HG02588 (cell line): ENCODE data around the gene RPRD1B.

ENCODE experiments used
- ATAC-seq: cut with Tn5 transposase; IDR thresholded peaks from one replicate; pipeline ENCODE4 v1.9.1; 2021; ENCODE audit warnings: mild to moderate bottlenecking, moderate library complexity; ENCODE audit not compliant: unreplicated experiment

RPRD1B gene

DNA sequence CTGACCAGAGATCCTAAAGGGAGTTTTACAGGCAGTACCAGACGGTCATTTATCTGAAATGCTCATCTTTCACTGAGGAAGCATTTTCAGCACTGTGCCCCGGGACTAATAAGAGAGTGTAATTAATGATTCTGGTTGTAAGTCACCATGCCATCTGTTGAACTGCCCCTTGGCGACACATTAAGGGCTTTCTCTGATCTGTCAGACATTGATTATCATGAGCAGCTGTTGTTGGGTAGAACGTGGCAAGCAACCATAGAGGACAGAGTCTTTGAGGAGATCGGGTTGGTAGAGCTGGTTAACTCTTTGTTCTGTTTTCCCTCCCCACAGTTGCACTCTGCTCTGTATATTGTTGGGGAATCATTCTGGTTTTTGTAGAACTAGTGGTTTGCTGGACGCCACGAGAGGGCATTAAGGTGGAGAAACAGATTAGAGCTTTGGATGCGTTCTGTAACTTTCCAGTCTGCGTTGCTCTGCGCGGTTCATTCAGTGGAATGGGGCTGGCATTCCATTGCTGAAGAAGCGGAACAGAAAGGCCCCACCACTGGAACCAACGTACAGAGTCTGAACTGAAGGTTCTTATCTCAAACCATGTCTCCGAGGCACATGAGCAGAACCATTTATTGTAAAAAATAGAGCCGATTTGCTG lies 34.3 kb downstream of the RPRD1B start:
- no peak for ATAC-seq

GRCh38 chr20:38072898-38073297 lies 39.4 kb downstream of the RPRD1B start:
- no peak for ATAC-seq

DNA sequence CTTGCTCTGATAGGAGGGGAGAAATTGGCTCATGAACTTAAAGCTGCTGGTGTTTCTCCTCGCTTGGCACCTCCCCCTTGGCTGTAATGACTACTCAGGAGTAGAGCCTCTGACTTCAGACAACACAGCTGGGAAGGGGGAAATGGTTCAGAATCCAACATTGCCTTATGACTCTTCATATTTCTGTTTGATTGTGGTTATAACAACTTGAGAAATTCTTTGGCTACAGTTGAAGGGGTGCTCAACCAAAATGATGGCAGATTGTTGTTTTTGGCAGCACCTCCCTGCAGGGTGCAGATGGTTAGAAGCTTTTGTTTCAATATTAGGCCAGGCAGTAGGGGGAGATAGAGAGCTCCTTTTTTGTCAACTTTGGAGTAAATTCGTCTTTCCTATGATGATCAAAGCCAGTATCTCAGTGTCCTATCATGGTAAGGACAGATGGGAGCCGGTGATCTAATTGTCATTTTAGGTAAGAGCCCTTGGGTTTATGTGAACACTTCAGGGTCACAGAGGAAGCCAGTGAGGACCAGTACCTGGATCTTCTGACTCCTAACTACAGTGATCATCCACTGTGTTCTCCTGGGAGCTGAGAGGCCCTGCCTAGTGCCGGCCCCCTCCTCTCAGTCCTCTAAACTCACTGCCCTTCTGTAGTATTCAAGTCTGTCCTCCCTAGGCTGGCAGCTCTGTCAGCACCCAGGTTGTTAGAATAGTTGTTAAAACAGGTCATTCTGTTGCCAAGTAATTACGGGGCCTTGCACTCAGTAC lies 39.9 kb downstream of the RPRD1B start:
- ATAC-seq, result no peak

DNA sequence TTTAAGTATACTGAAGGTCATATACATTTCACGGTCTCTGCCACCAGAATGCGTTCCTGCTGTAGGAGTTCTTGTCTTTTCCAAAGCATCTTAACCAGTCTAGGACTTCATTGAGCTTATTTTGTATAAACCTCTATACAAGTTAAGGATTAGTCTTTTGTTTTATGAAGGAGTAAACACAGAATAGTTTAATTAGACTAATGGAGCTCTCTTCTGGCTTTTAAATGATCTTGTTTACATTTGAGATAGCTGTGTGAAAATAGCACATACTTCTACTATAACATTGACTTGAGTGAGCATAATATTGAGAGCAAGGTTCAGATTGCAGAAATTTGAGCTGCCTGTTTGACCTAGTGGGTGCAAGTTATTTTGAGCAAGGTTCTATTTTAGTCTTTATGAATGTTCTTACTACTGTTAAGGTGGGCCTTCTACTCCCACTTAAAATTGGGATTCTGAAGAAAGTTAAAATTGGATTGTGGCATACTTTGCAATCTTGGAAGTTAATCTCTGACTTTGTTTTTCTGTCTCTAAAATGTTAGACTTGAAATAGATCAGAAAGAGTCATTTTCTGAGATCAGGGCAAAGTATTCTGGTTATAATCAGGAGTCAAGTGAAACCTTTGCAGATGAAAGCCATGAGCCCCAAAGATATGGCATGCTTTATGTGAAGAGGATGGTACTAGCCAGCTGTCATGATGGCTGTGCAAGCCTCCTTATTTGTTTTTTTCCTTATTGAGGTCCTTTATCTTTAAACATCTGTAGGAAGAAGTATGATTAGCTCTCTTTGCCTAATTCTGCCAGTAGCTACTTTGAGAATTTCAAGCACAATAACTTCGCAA lies 41.8 kb downstream of the RPRD1B start:
- no peak for ATAC-seq

DNA sequence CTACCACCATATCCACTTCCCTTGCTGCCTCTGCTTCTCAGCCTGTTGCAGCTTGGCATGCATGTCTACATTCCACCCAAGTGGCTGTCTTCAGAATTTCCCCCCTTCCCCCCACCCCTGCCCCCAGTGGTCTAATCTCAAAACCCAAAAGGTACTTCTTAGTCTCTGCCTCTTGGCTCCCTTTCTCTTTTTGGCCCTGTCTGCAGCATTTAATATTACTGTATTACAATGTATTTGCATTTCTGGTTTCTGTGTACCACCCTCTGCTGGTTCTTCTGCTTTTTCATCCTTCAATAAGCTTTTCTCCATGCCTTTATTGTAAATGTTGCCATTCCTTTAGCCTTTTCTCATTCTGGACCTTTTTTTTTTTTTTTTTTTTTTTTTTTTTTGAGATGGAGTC lies 43.0 kb downstream of the RPRD1B start:
- no peak for ATAC-seq

DNA sequence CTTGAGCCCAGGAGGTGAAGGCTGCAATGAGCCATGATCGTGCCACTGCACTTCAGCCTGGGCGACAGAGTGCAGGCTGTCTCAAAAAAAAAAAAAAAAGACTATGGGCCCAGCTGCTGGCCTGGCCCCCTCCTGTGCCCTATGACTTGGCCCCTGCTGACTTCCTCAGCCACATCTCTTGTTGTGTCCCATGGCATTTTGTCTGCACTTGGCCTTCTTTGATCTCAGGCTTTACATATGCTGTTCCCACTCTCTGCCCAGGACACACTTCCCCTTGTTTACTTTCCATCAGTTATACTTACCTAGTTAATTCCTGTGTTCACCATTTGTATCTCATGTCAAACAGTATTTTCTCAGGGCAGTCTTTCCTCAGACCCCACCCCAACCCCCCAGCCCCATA lies 44.5 kb downstream of the RPRD1B start:
- no peak for ATAC-seq

- ATAC-seq, result no peak
Measured at GRCh38 chr20:38079353-38079752, 45.8 kb downstream of the RPRD1B start.

- ATAC-seq, result no peak
Measured at GRCh38 chr20:38081575-38081974, 48.0 kb downstream of the RPRD1B start.

GRCh38 chr20:38082894-38083293 lies 49.3 kb downstream of the RPRD1B start:
- no peak for ATAC-seq

GRCh38 chr20:38083338-38084048 lies 49.9 kb downstream of the RPRD1B start:
- no peak for ATAC-seq

DNA sequence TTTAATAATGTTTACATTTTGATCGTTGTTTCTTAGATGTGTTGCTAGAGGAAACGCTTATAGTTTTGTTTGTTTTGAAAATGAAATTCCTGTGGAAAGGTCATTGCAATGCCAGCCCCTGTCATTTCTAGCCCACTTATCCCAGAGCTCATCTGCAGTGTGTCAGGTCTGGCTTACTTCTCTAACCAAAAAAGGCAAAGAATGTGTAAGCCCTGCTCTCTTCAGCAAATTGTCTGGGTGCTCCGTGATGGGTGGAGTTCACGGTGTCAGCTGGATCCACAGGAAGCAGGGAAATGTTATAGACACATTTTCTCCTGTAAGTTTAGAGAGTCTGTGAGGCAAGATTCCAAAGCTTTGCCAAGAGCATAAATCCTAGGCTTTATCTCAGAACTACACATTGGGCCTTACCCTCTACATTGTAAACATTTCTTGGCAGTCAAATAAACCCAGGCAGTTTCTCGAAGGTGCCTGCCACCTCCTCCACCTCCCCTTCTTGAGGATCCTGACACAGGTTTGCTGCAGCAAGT lies 50.9 kb downstream of the RPRD1B start:
- no peak for ATAC-seq

DNA sequence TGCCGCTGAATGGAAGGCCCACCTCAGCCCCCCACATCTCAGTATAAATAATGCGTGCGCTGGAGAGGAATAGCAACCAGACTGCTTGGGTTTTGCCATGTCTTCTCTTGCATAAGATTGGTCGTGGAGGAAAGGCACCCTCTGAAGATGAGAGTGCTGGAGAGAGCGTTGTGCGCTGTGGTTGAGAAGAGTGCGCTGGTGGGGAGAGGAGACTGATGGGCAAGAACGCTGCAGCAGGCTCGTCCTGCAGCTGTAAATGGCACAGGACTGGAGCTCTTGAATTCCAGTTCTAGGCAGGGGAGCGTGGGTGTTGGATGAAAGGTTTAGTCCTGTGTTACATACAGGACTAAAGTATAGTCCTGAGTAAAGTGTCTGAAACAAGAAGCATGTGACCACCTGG lies 51.5 kb downstream of the RPRD1B start:
- ATAC-seq, result no peak

DNA sequence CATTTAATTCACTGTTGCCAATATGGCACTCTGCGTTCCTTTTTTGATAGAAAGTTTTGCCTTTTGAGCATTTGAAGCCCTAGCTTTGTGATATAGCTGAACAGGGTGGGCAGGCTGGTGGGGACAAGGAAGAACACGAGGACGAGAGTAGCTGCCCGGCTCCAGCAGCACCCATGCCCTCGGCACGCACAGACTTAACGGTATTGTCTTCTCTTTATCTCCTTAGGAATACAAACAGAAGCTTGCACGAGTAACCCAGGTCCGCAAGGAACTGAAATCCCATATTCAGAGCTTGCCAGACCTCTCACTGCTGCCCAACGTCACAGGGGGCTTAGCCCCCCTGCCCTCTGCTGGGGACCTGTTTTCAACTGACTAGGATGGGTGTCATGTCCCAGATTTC lies 56.0 kb downstream of the RPRD1B start:
- ATAC-seq, result no peak

GRCh38 chr20:38090061-38090460 lies 56.5 kb downstream of the RPRD1B start:
- no peak for ATAC-seq

DNA sequence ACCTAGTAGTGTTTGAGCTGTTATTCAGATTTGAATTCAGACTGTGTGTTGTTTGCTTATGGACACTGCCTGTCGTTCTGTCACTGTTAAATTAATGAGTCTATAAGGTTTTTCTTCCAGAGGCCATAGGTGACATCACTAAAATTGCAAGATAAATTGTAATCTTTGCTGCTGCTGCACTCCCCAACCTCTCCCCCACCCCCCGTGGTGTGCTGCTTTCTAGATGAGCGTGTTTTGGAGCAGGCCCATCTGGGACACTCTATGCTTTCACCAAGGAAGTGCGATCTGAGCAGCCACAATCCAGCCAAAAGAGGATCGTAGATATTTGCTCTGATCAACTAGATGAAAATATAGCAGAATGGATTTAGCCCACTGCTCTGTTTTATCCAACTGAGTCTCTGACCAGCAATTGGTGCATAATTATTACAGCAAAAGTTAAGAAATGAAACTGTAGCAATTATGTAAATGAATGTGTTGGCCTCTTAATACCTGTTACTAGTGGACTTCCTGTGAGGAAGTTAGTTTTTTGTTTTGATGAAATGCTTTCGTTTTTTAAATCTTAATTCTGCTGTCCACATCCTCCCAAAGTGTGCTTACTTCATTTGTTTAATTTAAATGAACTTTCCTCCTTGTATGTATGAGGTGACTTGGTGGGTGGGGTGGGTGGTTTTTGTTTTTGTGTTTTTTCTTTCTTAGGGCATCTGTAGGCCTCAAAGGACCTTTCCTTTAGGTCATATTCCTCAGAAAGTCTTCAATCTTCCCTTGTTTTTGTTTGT lies 58.1 kb downstream of the RPRD1B start:
- ATAC-seq, result no peak

DNA sequence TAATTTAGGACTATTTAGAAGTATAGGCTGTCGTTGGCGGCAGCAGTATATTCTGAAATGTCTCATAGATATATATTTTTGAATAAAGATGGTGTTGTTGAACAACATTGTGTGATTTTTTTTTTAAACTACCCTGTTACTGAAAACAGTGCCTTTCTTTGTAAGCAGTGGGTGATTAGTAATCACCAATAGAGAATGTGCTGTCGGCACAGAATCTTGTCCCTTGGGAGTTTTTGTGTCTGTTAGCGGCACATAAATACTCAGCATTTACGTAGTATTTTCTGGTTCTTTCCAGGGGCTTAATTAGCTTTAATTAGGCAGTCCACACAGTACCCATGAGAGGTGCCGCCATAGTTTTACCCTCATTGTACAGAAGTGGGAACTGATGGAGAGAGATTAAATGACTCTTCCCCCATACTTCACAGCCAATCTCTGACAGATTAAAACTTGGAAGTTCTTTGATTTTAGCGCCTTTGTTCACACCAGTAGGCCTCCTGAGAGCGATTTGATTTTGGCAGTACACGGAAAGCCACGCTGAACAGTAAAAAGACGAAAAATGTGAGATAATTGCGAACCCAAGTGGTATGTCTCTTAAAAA lies 58.8 kb downstream of the RPRD1B start:
- ATAC-seq, result no peak

DNA sequence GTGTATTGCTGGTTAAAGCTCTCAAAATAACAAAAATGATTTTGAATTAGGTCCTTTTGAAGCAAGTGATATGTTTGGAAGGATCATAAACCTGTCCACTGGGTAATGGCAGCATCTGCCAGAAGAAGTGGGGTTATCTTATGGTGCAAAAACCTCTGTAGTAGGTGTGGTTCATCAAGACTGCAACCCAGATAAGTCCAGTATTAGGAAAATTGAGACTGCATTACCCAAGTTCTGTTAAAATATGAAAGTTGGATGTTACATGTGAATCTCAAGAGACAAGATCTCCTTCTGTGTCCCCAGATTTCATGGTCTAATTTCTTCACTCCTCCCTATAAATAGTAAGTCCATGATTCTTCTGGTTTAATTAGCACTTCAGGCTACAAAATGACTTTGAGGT lies 59.4 kb downstream of the RPRD1B start:
- ATAC-seq, result no peak

DNA sequence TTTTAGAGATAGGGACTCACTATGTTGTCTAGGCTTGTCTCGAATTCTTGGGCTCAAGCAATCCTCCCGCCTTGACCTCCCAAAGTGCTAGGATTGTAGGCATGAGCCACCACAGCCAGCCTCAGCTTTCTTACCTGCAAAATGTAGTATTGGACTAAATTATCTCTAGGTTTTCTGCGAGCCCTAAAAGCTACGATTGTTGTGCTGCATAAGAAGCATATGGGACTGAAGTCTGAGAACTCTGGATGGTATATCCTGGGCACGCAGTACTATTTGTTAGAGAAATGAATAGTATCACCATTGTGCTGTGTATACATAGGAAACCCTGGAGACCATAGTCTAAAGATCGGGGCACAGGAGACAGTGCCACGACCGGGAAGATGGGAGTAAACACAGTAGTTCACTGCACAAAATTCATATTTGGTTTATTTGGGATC lies 60.1 kb downstream of the RPRD1B start:
- no peak for ATAC-seq

DNA sequence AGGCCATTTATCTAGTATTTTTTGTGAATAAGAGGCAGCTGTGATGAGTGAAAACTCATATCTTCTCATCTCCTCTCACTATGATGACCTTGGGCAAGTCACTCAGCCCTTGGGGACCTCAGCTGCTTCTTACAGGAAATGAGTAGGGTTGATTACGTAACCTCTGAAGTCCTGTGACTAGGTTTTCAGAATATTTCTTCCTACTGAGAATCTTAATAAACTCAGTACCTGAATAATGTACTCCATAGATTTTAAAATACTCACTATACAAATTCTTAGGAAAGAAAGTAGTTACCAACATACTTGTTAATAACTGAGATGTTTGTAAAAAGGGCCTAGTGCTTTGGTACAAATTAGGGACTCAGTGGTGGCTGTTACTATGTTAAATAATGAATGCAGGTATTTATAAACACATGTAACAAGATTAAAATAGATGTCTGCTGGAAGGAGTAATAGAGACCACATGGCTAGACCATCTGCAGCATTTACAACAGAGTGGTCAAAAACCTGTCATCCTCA lies 60.9 kb downstream of the RPRD1B start:
- ATAC-seq, result no peak
